NCI-H1105 treated with DMSO at 0.1 percent for 48 hours (cell line): ENCODE results near the gene MYH14.

Experiments
- DNase-seq: peaks from one replicate; lab custom pipeline; 2025; lab: John Stamatoyannopoulos, UW

Gene MYH14

DNA sequence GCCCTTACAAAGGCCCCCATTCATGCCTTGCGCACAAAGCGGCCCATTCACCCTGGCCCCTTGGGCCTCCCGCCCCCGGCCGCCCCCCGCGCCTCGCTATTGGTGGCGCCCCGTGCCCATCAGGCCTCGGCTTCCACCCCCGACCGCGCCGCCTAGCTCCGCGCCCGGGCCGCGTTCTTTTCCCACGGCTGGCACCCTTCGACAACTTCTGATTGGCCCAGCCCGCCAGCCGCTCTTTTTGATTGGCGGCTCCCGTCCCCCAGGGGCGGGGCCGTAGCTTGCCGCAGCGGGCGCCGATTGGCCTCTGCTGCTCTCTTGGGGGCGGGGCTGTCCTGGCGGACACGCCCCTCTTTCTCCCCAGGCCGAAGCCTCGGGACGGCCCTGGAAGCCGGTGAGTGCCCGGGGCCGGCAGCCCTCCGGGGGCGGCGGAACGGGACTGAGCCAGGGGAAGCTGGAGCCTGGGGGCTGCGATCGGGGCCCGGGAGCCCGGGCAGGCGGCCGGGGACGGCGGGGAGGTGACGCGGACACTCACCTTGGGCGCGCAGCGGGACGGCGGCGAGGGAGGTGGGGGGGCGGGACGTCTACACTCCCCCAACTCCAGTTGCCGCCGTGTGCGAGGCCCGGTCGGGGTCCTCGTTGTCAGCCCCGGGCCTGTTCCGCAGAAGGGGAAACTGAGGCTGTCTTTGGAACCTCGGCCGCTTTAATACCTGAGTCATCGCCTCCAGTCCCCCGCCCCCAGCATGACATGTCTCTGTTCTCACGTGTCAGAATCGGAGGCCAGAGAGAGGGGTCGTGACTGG lies at the start of gene MYH14:
Gene MYH14, plus strand, starts transcription at position 342 of the 800 bp plus-strand sequence. CDS start 6,744 bp downstream, outside the sequence.
- peak; percentile 88 for DNase-seq

DNA sequence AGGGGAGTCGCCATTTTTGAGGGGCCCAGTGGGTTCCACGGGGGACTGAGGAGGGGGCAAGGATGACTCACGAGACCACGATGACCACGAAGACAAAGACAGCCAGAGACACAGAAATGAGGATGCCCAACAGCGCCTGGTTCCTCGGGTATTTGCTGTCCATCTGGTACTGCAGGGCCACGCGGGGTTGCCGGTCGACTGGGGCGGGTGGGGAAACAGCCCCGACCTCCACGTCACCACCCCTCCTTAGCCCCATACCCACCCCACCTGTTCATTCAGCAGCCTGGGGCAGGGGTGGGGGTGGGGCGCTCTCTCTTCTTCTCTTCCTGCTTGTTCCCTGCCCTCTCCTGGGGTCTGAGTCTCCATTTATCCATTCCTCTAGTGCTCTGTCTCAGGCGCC lies 48.9 kb upstream of the MYH14 start:
- DNase-seq: no peak

DNA sequence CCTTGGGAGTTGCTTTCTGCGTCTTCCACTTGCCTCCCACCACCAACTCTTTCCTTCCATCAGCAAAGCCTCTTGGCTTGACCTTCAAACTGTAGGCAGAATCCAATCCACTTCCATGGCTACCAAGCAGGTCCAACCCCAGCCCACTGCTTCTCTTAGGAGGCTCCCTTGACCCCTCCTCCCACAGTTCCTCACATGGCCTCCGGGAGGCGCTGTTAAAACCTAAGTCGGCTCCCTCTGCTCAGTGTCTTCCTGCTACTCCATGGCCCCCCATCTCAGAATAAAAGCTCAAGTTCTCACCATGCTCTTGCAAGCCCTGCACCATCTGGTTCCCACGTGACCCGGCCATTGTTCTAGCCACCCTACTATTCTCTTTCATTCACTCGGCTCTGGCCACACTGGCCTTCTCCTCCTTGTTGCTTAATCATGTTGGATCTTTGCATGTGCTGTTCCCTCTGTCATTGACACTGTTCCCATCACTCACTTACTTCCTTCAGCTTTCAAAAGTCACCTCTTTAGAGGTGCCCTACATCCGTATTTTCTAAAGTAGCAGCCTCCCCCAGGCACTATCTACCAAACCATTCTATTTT lies 47.8 kb upstream of the MYH14 start:
- DNase-seq: no peak

DNA sequence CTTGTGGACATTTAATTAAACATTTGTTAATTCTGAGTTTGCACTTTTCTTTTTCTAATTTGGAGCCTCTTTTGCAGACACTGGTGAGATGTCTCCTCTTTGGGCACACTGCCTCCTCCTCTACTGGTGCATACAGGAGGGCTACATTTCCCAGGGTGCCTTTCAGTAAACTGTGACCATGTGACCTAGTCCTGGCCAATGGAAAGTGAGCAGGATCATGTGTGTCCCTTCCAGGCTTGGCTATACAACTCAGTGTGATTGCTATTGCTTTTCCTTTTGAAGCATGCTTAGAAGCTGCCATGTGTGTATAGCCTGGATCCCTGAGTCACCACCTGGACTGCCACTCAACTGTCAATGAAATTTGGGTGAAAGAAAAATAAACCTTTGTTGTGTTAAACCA lies 44.8 kb upstream of the MYH14 start:
- DNase-seq: no peak

DNA sequence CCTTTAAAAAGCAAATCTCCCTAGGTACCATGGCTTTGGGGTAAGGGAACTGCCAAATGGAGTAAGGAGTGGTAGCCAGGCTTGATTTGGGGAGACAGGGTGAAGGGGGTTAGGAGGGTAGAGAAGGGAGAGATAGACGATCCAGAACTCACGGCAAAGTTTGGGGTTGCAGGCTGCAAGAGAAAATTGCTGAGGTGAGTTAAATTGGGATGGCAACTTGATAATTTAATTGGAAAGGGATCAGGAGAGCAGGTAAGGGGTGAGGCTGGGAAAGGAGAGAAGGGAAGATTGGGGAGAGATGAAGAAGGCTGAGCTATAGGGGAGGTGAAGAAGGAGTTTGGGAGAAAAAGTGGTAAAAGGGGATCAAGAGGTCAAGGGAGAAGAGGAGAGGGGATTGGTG lies 44.3 kb upstream of the MYH14 start:
- DNase-seq: no peak

DNA sequence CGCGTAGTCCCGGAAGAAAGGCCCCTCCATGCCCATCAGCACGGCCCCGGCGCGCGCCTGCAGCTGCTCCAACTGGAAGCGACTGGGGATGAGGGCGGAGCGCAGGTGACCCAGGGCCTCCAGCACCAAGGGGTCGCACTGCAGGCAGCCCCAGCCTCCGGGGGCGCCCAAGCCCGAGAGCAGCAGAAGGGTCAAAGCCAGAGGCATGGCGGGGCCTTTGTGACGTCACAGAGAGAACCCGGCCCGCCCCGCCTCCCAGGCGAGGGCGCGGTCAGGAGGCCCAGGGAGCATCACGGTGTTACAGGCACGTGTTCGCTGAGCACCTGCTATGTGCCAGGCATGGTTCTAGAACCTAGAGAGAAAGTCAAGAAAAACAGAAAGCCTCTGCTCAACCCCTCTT lies 40.4 kb upstream of the MYH14 start, which contains the start of gene IZUMO2:
Gene IZUMO2, minus strand, starts transcription at position 294 of the 400 bp plus-strand sequence. Its CDS starts 87 bp downstream, at position 207.
- no peak for DNase-seq

DNA sequence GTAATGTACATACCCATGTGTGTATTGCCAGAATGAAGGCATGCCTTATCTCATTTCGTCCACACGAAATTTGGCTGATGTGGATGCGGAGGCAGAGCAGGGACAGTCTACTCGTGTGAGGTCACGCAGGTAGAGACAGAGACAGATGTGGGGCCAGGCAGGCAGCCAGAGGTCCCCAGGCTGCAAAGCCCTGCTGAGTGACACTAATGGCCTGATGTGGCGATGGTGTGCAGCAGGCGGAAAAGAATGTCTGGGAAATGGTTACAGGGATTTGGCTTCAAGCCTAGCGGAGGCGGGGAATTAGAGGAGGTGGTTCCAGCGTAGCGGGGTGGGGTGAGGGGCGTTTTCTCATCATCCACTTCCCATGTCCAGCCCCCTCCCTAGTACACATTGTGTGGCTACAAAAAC lies 36.1 kb upstream of the MYH14 start:
- DNase-seq: peak; percentile 47

DNA sequence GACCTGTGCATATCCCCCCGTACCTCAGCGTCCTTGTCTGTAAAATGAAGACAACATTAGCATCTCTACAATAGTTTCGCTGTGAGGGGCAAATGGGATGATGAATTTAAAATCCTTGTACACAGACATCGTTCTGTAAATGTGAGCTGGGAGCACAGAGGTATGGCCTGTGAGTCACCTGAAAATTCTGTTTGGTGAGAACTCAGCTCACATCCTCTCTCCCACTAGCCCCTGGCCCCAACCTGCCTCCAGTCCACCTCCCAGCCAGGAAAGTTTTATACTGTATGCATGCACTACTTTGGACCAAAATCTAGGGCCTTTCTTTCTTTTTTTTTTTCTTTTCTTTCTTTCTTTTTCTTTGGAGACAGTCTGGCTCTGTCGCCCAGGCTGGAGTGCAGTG lies 31.7 kb upstream of the MYH14 start:
- DNase-seq: no peak

DNA sequence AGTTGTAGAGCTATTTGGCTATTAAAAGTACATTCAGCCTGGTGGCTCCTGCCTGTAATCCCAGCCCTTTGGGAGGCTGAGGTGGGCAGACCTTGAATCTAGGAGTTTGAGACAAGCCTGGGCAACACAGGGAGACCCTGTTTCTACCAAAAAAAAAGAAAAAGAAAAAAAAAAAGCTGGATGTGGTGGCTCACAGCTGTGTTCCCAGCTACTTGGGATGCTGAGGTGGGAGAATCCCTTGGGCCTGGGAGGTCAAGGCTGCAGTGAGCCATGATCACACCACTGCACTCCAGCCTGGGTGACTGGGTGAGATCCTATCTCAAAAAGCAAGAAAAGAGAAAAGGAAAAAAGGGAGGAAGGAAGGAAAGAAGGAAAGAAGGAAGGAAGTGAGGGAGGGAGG lies 30.7 kb upstream of the MYH14 start:
- DNase-seq: no peak

DNA sequence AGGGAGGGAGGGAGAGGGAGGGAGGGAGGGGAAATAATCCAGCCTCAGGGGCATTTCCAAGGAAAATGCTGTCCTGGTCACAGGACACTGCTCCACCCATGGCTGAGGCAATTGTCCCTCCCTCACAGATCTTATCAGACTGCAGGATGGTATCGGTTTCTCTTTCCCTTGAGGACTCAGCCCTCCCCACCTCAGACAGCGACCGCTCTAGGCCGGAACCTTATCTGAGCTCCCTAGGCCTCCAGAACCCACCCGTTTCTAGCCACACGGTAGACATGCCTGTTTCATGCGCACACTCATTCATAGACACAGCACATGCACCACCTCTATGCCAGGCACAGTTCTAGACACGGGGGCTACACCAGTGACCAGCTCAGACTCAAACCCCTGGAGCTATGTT lies 30.3 kb upstream of the MYH14 start:
- no peak for DNase-seq

DNA sequence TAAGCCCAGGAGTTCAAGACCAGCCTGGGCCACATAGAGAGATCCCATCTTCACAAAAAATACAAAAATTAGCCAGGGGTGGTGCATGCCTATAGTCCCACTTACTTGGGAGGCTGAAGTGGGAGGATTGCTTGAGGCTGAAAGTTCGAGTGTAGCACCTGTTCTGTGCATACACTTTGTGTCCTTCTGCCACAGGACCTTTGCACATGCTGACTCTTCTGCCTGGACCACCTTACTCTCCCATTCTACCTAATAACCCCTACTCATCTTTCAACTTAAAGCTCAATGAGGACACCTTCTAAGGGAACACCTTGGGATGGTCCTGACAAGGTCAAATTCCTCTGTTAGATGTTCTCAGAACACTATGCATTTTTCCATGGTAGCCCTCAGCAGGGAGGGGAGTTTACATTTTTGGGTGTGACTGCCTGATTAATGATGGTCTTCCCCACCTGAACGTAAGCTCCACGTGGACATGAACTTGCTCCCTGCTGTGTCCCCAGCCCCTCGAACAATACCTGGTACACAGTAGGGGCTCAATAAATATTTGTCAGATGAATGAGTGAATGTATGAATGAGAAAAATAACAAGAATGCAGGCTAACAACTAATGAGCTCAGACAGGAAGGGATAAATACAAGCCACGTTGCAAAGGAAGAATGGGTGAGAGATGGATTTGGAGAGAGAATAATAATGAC lies 29.2 kb upstream of the MYH14 start:
- no peak for DNase-seq

DNA sequence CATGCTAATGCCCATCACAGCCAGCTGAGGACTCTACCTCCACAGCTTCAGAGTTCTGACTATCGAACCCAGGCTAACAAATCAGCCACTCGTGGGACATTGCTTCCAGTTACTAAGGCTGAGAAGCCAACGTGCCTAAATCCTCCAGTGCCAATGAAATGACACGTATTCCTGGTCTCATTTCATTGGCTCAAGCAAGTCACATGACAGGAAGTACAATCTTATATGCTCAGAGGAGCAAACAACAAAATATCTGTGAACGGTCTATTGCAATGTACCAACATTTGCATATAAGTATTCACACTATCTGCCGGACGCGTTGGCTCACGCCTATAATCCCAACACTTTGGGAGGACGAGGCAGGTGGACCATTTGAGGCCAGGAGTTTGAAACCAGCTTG lies 27.5 kb upstream of the MYH14 start:
- DNase-seq: no peak

DNA sequence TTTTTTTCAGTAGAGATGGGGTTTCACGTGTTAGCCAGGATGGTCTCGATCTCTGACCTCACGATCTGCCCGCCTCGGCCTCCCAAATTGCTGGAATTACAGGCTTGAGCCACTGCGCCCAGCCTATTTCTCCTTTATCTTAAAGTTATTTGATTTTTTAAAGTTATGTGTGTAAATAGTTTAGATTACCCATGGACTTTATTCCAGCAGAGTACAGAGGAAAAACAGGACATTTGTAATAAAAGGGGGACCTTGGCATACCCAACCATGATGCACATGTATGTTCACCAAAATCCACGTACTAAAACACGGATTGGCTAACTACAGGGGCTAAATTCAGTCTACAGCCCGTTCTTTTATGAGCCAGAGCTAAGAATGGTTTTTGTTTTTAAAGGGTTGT lies 26.6 kb upstream of the MYH14 start:
- DNase-seq: no peak

DNA sequence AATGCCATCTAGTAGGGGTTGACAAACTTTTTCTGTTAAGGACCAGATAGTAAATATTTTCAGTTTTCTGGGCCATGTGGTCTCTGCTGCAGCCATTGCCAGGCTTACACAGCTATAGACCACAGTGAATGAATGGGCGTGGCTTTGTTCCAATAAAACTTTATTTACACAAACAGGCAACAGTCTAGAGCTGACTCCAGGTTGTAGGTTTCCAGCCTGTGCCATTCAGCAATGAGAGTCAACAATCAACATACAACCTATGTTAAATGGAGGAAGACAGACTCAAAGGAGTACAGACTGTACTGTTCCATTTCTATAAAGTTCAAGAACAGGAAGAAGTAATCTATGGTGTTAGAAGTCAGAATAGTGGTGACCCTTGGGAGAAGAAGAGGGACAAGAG lies 25.1 kb upstream of the MYH14 start:
- no peak for DNase-seq

DNA sequence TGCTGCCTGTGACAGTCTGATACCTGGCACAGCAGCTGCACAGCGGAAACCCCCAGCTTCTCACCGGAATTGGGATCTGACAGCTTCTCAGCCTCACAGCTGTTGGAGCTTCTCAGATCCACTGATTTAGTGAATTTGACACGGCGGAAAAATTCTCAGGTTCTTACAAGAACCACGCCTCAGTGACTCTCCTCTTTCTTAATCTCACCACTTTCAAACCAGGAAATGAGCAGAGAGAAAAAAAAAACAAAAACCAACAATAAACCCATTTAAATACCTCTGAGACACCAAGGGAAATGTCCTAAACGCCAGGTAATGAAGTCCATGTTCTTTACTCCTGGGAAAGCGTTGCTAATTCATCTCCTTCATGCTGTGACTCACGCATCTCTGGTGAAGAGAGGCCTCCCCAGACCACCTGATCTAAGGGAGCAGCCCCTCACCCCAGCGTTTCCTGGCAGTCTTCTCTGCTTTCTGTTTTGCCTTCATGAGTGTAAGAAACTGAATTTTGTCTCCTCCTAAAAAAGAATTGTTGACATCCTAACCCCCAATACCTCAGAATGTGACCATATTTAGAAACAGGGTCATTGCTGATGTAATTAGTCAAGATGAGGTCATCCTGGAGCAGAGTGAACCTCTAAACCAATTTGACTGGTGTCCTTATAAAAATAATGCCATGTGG lies 24.4 kb upstream of the MYH14 start:
- DNase-seq: no peak

DNA sequence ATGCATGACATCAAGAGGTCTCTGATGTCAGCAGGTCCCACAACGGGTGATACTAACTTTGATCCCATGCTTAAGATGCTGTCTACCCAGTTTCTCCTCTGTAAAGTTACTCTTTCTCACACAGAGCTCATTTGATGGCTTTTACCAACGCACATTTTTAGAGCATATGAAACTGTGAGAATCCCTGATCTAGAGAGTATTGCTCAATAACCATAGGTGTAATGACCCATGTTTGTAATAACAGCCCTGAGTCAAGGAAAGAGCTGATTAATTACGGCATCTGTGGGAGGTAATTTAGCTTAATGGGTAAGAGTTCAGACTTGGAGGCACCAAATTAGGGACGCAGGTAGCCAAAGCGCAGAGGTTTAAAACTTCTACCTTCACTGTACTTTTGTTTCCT lies 22.3 kb upstream of the MYH14 start:
- peak; percentile 41 for DNase-seq

DNA sequence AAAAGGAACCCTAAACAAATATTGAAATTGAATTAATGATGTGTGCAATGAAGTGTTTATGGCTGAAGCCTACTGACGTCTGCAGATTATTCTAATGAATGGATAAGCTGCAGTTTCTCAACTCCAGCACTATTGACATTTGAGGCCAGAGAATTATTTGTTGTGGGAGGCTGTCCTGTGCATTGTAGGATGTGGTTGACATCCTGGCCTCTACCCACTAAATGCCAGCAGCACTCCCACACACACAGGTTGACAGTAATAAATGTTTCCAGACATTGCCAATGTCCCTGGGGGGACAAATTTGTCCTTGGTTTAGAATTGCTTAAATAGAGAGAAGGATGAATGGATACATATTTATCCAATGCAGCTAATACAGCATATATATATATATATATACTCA lies 19.2 kb upstream of the MYH14 start:
- no peak for DNase-seq

DNA sequence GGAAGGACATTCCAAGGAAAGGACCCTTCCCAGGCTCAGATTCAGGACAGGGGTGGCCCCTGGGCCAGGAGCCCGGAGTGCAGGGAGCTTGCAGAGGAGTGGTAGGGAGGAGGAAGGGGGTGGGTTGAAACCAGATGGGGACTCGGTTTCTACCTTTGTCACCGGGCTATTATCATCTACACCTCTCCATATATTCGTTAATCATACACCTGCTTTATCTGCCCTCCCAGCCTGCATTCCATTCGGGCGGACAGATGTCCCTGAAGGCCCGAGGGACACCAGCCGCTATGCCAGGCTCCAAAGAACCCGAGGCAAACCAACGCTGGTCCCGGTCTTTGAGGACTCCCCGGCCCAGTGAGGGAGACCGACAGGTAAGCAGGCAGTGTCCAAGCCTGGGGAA lies 15.5 kb upstream of the MYH14 start:
- no peak for DNase-seq

DNA sequence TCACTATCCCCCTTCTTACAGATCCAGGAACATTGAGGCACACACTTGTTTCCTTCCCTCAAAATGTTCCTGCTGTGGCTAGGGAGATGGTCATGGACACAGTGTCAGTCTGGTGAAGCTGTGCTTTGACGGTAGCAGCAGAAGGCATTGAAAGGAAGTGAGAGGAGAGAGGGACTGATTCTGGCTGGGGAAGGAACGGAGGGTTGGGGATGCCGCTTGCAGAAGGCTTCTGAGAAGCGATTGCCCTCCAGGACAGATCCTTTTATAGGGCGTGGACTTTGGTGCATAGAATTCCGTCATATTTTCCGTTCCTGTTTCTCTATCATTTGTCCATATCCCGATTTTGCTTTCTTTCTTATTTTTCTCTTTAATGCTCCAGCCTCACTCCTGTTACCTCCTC lies 14.1 kb upstream of the MYH14 start:
- DNase-seq: no peak

DNA sequence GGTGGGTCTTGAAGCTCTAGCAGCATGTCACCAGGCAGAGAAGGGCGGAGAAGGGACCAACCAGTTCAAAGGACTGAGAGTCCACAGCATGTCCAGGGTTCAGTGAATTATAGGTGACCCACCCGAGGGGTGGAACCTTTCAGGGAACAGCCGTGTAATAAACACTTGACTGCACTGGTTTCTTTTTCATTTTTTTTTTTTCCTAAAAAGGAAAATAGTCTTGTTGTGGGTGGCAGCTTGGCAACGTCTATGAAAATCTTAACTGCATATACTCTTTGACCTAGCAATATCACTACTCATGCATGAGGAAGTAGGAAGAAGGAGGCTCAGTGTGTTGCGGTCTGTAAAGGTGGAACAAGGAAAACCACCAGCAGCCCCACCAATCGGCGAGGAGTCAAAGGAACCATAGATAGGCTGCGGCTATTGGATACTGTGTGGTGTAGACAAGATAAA lies 13.0 kb upstream of the MYH14 start:
- no peak for DNase-seq

DNA sequence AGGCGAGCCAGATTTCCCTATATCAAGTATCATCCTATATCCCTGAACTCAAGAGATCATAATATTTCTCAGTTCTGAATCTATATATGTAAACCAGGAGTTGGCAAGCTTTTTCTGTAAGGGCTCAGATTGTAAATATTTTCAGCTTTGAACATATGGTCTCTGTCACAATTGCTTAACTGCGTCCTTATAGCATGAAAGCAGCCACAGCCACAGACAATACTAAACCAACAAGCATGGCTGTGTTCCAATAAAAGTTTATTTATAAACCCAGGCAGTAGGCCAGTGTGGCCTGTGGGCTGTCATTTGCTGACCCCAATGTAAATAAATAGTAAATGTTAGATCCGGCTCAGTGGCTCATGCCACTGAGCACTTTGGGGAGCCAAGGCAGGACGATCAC lies 12.2 kb upstream of the MYH14 start:
- peak; percentile 11 for DNase-seq

DNA sequence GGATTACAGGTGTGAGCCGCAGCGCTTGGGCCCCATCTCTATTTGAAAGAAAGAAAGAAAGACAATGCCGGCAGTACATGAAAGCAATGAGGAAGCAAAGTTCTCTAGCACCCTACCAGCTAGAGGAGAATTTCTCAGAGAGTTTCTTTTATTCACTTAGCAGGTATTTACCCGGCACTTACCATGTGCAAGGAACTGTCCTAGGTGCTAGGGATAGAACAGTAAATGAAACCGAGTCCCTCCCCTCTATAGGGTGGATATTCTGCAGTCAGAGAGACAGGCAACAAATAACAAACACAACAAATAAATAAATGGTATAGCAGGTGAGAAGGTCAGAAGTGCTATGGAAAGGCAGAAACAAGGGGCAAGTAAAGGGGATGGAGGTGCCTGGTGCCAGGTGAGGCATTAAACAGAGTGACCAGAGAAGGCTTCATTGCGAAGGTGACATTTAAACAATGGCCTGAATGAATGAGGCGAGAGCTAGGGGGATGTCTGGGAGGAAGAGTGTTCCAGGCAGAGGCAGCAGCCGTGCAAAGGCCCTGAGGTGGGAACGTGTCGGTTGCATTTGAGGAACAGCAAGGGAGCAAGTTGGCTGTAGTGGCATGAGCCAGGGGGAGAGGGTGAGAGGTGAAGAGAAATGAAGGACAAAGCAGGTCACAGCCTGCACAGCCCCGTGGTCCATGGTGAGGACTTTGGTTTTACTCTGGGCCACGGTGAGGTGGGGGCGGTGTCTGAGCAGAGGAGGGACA lies 10.8 kb upstream of the MYH14 start:
- no peak for DNase-seq
